Colonic mucosa (tissue), 4 donors: ENCODE results near the gene C3orf20. TPM values are rescaled to one million over a fixed set of nuclear protein-coding genes. Genes with fewer than 3 reads are reported as not detected.

Source experiments
- DNase-seq: peaks from one replicate; pipeline ENCODE4 v3.0.0-alpha.2; 2020
- H3K27ac ChIP-seq: fragments of 200-600 bp; one replicate; pipeline ENCODE4 v1.8.0; 2021
- H3K27me3 ChIP-seq: fragments of 200-600 bp; one replicate; pipeline ENCODE4 v1.8.0; 2021
- H3K36me3 ChIP-seq: fragments of 200-600 bp; one replicate; pipeline ENCODE4 v1.8.0; 2021
- H3K4me1 ChIP-seq: fragments of 200-600 bp; one replicate; pipeline ENCODE4 v1.8.0; 2021; ENCODE audit warnings: mild to moderate bottlenecking
- H3K4me3 ChIP-seq: fragments of 200-600 bp; one replicate; pipeline ENCODE4 v1.8.0; 2021
- H3K9ac ChIP-seq, 2 donors: one replicate each; pipeline ENCODE4 v1.7.0; 2013; ENCODE audit warnings: control low read depth in 2 of 2, low read depth in 2 of 2, low read length in 2 of 2
- H3K9me3 ChIP-seq: fragments of 200-600 bp; one replicate; pipeline ENCODE4 v1.8.0; 2021
- intact Hi-C: fragments of 100-400 bp; cut with DNase I; formaldehyde crosslinking; loops from one replicate; pipeline ENCODE4 v1.14.1; 2022
- total RNA-seq, 2 donors: library from RNA; stranded (reverse); fragmentation: NEBNext Ultra II Directional in 1 of 2; extraction: Animal tissue kit (Norgen Biotek cat#: 25700) in 1 of 2; gene quantifications; one replicate each; pipeline ENCODE4 v1.2.1, GENCODE V29; 2021
- TF ChIP-seq, protein P1 (sequence below): fragments of 200-600 bp; IDR thresholded peaks from one replicate; pipeline ENCODE4 v1.8.0; 2022; ENCODE audit warnings: antibody characterized with exemption, mild to moderate bottlenecking
- donor health status: healthy.
- donor health status: DM: no; HTN: no; CAD: no.
- donor health status: DM: no; HTN: no; CAD: no.

Gene C3orf20
- total RNA-seq, 2 donors from 2014 or later = 0.08 TPM; not detected in 1

DNA sequence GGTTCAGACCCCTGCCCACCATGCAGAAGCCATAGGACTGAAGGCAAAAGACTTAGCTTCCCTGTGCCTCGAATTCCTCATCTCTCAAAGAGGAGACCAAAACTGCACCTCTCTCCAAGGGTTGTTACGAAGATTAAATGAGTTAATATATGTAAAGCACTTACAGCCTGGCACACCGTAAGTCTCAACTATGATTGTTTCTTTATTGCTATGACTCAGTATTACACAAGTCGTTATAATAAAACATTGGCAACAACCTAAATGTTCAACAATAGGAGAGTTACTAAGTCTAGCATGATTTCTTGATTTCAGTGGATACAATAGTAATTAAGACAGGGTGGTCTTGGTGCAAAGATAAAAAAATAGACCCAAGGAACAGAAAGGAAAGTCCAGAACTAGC lies 124.2 kb downstream of the C3orf20 start:
- no peaks in the 10 kb centered on the region for H3K9me3 ChIP-seq
- no peak overlapping the region for H3K27ac ChIP-seq
- H3K4me1 ChIP-seq = no peaks in the 10 kb centered on the region
- intact Hi-C loops = no loop called here
- no peak for DNase-seq
- H3K27me3 ChIP-seq = no peaks in the 10 kb centered on the region
- TF ChIP-seq, protein P1, sequence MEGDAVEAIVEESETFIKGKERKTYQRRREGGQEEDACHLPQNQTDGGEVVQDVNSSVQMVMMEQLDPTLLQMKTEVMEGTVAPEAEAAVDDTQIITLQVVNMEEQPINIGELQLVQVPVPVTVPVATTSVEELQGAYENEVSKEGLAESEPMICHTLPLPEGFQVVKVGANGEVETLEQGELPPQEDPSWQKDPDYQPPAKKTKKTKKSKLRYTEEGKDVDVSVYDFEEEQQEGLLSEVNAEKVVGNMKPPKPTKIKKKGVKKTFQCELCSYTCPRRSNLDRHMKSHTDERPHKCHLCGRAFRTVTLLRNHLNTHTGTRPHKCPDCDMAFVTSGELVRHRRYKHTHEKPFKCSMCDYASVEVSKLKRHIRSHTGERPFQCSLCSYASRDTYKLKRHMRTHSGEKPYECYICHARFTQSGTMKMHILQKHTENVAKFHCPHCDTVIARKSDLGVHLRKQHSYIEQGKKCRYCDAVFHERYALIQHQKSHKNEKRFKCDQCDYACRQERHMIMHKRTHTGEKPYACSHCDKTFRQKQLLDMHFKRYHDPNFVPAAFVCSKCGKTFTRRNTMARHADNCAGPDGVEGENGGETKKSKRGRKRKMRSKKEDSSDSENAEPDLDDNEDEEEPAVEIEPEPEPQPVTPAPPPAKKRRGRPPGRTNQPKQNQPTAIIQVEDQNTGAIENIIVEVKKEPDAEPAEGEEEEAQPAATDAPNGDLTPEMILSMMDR = no peak
- no peak overlapping the region for H3K4me3 ChIP-seq
- H3K36me3 ChIP-seq = no peaks in the 10 kb centered on the region
- H3K9ac ChIP-seq = no peak overlapping the region

DNA sequence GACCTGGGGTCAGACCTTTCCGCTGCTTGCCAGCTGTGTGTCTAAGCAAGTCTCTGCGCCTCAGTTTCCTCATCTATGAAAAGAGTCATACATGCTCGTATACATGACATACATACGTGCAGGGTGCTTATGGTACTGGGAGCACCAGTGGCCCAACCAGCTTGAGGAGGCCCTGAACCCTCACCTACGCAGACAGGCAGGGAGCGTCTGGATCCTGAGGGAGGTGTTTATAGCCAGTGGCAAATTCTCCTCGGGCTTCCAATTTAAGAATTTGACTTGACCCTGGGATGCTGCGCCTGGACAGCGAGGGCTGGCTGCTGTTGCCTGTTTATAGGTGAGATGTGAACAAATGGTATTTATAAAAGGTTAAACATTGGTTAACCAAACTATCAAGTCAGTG lies 126.1 kb downstream of the C3orf20 start:
- no peak for DNase-seq
- H3K4me1 ChIP-seq = no peaks in the 10 kb centered on the region
- H3K4me3 ChIP-seq = no peak overlapping the region
- H3K36me3 ChIP-seq = no peaks in the 10 kb centered on the region
- H3K9ac ChIP-seq = no peak overlapping the region
- H3K27ac ChIP-seq = no peak overlapping the region
- H3K27me3 ChIP-seq = no peaks in the 10 kb centered on the region
- intact Hi-C loops = no loop called here
- H3K9me3 ChIP-seq = no peaks in the 10 kb centered on the region
- TF ChIP-seq, protein P1 = no peak

DNA sequence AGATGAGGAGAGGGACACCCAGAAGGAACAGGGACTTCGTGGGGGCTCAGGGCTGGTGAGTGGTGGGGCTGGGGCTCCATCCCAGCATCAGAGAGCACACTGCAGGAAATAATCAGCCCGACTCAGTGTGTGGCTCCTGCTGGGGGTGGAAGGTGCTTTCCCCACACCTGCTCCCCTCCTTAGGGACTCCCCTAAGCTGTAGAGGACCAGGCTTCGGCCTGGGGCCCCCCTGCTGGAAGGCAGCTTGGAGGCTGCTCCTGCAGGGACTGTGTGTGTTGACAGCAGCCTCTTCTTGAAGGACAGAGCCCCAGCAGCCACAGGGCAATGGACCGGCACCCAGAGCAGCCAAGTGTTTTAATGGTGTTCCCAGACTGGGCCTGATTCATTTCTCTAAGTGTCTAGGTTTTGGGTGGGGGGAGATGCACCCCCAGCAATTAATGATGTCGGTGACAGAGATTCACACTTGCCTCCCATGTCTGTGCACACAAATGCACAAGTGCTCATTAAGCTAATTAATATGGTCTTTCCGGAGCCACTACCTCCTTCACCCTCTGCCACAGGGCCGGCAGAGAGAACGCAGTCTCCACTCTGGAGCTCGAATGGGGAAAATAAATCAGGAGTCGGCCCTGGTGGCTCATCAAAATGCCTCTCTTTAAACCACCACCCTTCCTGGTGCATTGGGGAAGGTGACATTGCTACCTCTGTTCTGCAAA lies 126.9 kb downstream of the C3orf20 start:
- Histone ChIP-seq H3K9ac (no peak overlapping the region), H3K4me3 (no peak overlapping the region), H3K27ac (no peak overlapping the region), H3K27me3 (no peaks in the 10 kb centered on the region), H3K36me3 (no peaks in the 10 kb centered on the region), H3K9me3 (no peaks in the 10 kb centered on the region), H3K4me1 (no peaks in the 10 kb centered on the region)
- TF ChIP-seq, protein P1 = no peak
- intact Hi-C loops = no loop called here
- no peak for DNase-seq

DNA sequence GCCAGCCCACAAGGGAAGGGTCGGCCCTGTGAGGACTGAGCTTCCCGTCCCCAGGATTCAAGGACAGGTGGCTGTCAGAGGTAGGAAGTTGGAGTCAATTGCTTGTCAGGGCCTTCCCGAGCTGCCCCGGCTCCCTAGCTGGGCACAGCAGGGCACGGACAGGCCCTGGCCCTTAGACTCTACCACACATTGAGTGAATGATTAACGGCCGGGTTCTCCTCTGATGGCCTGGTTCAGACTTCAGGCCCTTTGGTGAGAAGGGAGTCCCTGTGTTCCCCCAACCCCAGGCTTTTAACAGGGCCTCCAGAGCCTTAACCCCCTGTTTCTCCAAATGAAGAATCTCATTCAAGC lies 127.4 kb downstream of the C3orf20 start:
- Histone ChIP-seq H3K9me3 (no peaks in the 10 kb centered on the region), H3K27ac (no peak overlapping the region), H3K9ac (no peak overlapping the region), H3K27me3 (no peaks in the 10 kb centered on the region), H3K4me1 (no peaks in the 10 kb centered on the region), H3K4me3 (no peak overlapping the region), H3K36me3 (no peaks in the 10 kb centered on the region)
- intact Hi-C loops = no loop called here
- no peak for DNase-seq
- TF ChIP-seq, protein P1 = no peak

DNA sequence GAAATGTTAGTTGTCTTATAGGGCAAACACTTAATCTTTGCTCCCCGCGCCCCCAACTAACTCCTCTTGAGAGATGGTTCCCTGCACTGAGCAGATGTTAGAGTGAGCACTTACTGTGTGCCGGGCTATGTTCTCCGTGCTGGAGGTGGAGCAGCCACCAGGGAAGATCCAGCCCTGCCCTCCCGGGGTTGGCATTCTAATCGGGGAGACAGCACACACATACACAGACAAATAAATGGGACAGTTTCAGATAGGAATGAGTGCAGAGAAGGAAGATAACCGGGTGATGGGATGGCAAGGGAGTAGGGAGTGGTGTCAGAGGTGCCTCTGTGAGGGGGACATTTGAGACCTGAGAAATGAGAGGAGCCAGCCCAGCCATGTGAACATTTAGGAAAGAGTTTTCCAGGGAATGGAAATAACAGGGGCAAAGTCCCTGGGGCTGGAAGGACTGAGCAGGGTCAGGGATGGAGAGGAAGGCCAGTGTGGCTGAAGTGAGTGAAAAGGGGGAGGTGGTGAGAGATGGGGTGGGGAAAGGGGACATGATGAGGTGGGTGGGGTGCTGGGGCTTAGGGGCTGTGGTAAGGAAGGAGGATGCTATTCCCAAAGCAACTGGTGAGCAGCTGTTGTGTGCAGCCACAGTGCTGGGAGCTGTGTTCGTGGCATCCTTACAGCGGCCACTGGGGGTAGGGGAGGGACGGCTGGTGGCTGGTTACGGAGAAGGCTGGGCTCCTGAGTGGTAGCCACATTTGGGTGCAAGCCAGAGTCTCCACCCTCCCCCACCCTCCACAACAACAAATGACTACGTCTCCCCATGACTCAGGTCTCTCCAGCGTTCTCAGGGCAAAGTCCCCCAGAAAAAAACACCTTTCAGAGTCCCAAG lies 128.4 kb downstream of the C3orf20 start:
- H3K36me3 ChIP-seq = no peaks in the 10 kb centered on the region
- no peaks in the 10 kb centered on the region for H3K4me1 ChIP-seq
- no peaks in the 10 kb centered on the region for H3K9me3 ChIP-seq
- DNase-seq = peak; percentile 78
- intact Hi-C loops = no loop called here
- H3K4me3 ChIP-seq = no peak overlapping the region
- H3K27me3 ChIP-seq = no peaks in the 10 kb centered on the region
- TF ChIP-seq, protein P1 = no peak
- no peak overlapping the region for H3K27ac ChIP-seq
- no peak overlapping the region for H3K9ac ChIP-seq
